K562 (cell line): ENCODE data around the gene RPS8. TPM values are rescaled to one million over a fixed set of nuclear protein-coding genes. Genes with fewer than 3 reads are reported as not detected.

Experiments
- ATAC-seq: fragments of 200-7000 bp; cut with Tn5 transposase; 3 replicates; pipeline ENCODE4 v1.9.1; 2020; ENCODE audit warnings: moderate library complexity
- BruUV-seq: library from RNA; stranded (reverse); fragments of 400-500 nt; replicated peaks from 2 replicates; lab custom pipeline; 2021; lab: Mats Ljungman, UMichigan
- CTCF ChIA-PET: fragments of 300-600 bp; formaldehyde crosslinking; extraction: SDS; loops from one replicate; lab custom pipeline; 2021; ENCODE audit warnings: low intra/inter-chr PET ratio; lab: Yijun Ruan, JAX
- POLR2A ChIA-PET: fragments of 300-600, 350-650 bp; sonication (Branson Sonifier 250); formaldehyde crosslinking; extraction: SDS; loops from one replicate; lab custom pipeline; 2021; ENCODE audit warnings: antibody characterized with exemption, inconsistent platforms; lab: Yijun Ruan, JAX
- DNase-seq, 4 experiments: peaks; one replicate each; pipeline versions ENCODE4 v3.0.0 to v3.0.0-alpha.2; 2011 to 2018; ENCODE audit warnings: low spot score in 3 of 4, mixed read lengths in 3 of 4; ENCODE audit errors: extremely low read depth in 1 of 4
- FAIRE-seq: peaks from 2 replicates; lab custom pipeline; 2011; peaks lifted over from hg19 to GRCh38; lab: Jason Lieb, UNC
- H2AFZ ChIP-seq: 2 replicates; pipeline ENCODE4 v1.6.0; 2011; ENCODE audit warnings: low read depth, low read length, control low read depth, inconsistent platforms
- H3K27ac ChIP-seq: fragments of 200-600 bp; 3 replicates; pipeline ENCODE4 v1.8.0; 2011; ENCODE audit warnings: low read depth, mild to moderate bottlenecking, control low read depth, inconsistent platforms, low read length, moderate library complexity, mixed read lengths; ENCODE audit errors: extremely low read depth
- H3K27me3 ChIP-seq, 2 experiments: fragments of 300-600 bp in 1 of 2; 2 replicates in 1 of 2; 3 replicates in 1 of 2; pipeline versions ENCODE4 v1.6.0 to v1.8.0; 2011; ENCODE audit warnings: inconsistent platforms in 2 of 2, low read length in 2 of 2, mild to moderate bottlenecking in 1 of 2, mixed read lengths in 1 of 2, moderate library complexity in 1 of 2; ENCODE audit not compliant: control insufficient read depth in 2 of 2, insufficient read depth in 2 of 2
- H3K36me3 ChIP-seq: fragments of 300-600 bp; 3 replicates; pipeline ENCODE4 v1.8.0; 2011; ENCODE audit warnings: mild to moderate bottlenecking, low read length, inconsistent platforms; ENCODE audit not compliant: control insufficient read depth, insufficient read depth
- H3K4me1 ChIP-seq, 2 experiments: fragments of 200-600 bp in 1 of 2; replicated peaks in 1 of 2; 2 replicates in 1 of 2; 3 replicates in 1 of 2; pipeline versions ENCODE4 v1.5.1 to v1.8.0; 2011; ENCODE audit warnings: inconsistent platforms in 2 of 2, low read length in 2 of 2, mild to moderate bottlenecking in 1 of 2, mixed read lengths in 1 of 2, moderate library complexity in 1 of 2; ENCODE audit not compliant: control insufficient read depth in 2 of 2, insufficient read depth in 2 of 2
- H3K4me2 ChIP-seq: 2 replicates; pipeline ENCODE4 v1.6.1; 2011; ENCODE audit warnings: low read length, control low read depth, inconsistent platforms, mixed read lengths; ENCODE audit not compliant: insufficient read depth
- H3K4me3 ChIP-seq: fragments of 200-600 bp; sonication (generic), shearing (Covaris generic); 2 replicates; pipeline ENCODE4 v1.5.1; 2016; ENCODE audit warnings: control low read depth, inconsistent platforms
- H3K79me2 ChIP-seq: fragments of 200-600 bp; 3 replicates; pipeline ENCODE4 v1.8.0; 2011; ENCODE audit warnings: low read length, inconsistent platforms; ENCODE audit not compliant: control insufficient read depth, insufficient read depth
- H3K9ac ChIP-seq, 2 experiments: 2 replicates each; pipeline versions ENCODE4 v1.6.0 to v1.6.1; 2011; ENCODE audit warnings: low read depth in 2 of 2, low read length in 2 of 2, control low read depth in 1 of 2, inconsistent platforms in 1 of 2, mild to moderate bottlenecking in 1 of 2, mixed read lengths in 1 of 2; ENCODE audit not compliant: insufficient read depth in 1 of 2
- H3K9me1 ChIP-seq: one replicate; pipeline ENCODE4 v1.6.0; 2011; ENCODE audit warnings: inconsistent platforms, mild to moderate bottlenecking, low read length, moderate library complexity; ENCODE audit not compliant: control insufficient read depth, insufficient read depth
- H3K9me3 ChIP-seq: replicated peaks from 2 replicates; pipeline ENCODE4 v1.5.1; 2011; ENCODE audit warnings: low read depth, low read length, inconsistent platforms; ENCODE audit not compliant: control insufficient read depth, insufficient read depth
- H4K20me1 ChIP-seq: replicated peaks from 2 replicates; pipeline ENCODE4 v1.6.1; 2011; ENCODE audit warnings: low read length, inconsistent platforms, mixed read lengths; ENCODE audit not compliant: control insufficient read depth, insufficient read depth
- CC2D1A ChIP-seq: fragments of 450-650 bp; IDR thresholded peaks from 2 replicates; pipeline ENCODE4 v1.6.1; 2017; ENCODE audit warnings: mild to moderate bottlenecking
- CHD1 ChIP-seq: fragments of 200-600 bp; sonication (generic); IDR thresholded peaks from one replicate; pipeline ENCODE4 v1.6.1; 2012; ENCODE audit warnings: mild to moderate bottlenecking, moderate library complexity, low read length, inconsistent platforms
- EHMT2 ChIP-seq: fragments of 450-650 bp; IDR thresholded peaks from 2 replicates; pipeline ENCODE4 v1.6.1; 2018; ENCODE audit warnings: antibody characterized with exemption
- HEY1 ChIP-seq: fragments of 250-450 bp; sonication (Bioruptor Pico); IDR thresholded peaks from 2 replicates; pipeline ENCODE4 v1.5.0; 2020; ENCODE audit warnings: mild to moderate bottlenecking, moderate library complexity, borderline replicate concordance
- KDM5B ChIP-seq: fragments of 200-600 bp; sonication (generic); IDR thresholded peaks from 2 replicates; pipeline ENCODE4 v1.6.1; 2012; ENCODE audit warnings: low read depth, mild to moderate bottlenecking, moderate library complexity, low read length, control low read depth, inconsistent platforms; ENCODE audit not compliant: insufficient replicate concordance
- MLLT1 ChIP-seq, 2 experiments: fragments of 450-650 bp; IDR thresholded peaks; 2 replicates each; pipeline ENCODE4 v1.6.1; 2016
- NBN ChIP-seq: fragments of 450-650 bp; IDR thresholded peaks from 2 replicates; pipeline ENCODE4 v1.6.1; 2016; ENCODE audit warnings: low read depth, mild to moderate bottlenecking
- NFIX ChIP-seq: fragments of 250-450 bp; sonication (Bioruptor Pico); IDR thresholded peaks from 2 replicates; pipeline ENCODE4 v1.4.0; 2020; ENCODE audit warnings: low read depth, mild to moderate bottlenecking, moderate library complexity
- POLR2G ChIP-seq: fragments of 200-400 bp; formaldehyde crosslinking; IDR thresholded peaks from 2 replicates; pipeline ENCODE4 v1.6.1; 2017; ENCODE audit warnings: low read depth, mild to moderate bottlenecking, antibody characterized with exemption, low read length, moderate library complexity
- SIN3B ChIP-seq: fragments of 450-650 bp; IDR thresholded peaks from 2 replicates; pipeline ENCODE4 v1.6.1; 2017; ENCODE audit warnings: low read depth, mild to moderate bottlenecking, moderate library complexity
- SUPT5H ChIP-seq: fragments of 450-650 bp; IDR thresholded peaks from 2 replicates; pipeline ENCODE4 v1.6.1; 2016
- ZBED1 ChIP-seq: IDR thresholded peaks from 2 replicates; pipeline ENCODE4 v1.6.1; 2014
- ZNF740 ChIP-seq, 3 experiments: fragments of 200-800 bp in 1 of 3; sonication (Bioruptor generic) in 1 of 3; sonication (generic) in 1 of 3; formaldehyde crosslinking in 1 of 3; IDR thresholded peaks; 2 replicates each; pipeline versions ENCODE4 v1.6.1 to v1.8.0; 2016 to 2022; ENCODE audit warnings: mild to moderate bottlenecking in 2 of 3, missing compliant biosample characterization in 2 of 3, missing genetic modification characterization in 2 of 3, missing genetic modification reagents in 1 of 3
- WGBS: fragments of 100-300 bp; shearing (Covaris generic); methylation state at CpG from one replicate; pipeline ENCODE4 v1.1.6; 2016; ENCODE audit warnings: low coverage, mixed read lengths; ENCODE audit not compliant: insufficient coverage; ENCODE audit errors: missing lambda C conversion rate; 5-methylcytosine and 5-hydroxymethylcytosine counted together
- in situ Hi-C: fragments of 300-500 bp; cut with MboI; formaldehyde crosslinking; loops from 4 replicates; pipeline ENCODE4 v1.15.0; 2018; ENCODE audit warnings: inconsistent platforms, mixed read lengths
- intact Hi-C: fragments of 100-400 bp; cut with micrococcal nuclease; formaldehyde crosslinking; loops from 2 replicates; pipeline ENCODE4 v1.14.2; 2022
- polyA plus RNA-seq, 8 experiments: library from polyadenylated mRNA; depleted of rRNA in 4 of 8; stranded (reverse) in 5 of 8; unstranded in 3 of 8; fragments of >200 nt; fragmentation: Nextera tagmentation in 2 of 8; fragmentation: Illumina TruSeq in 1 of 8; extraction: Ambion mirVana in 2 of 8; extraction: Trizol in 1 of 8; gene quantifications; 2 replicates each; pipeline versions ENCODE4 v1.2.1 to v1.2.3, GENCODE V29; 2011 to 2014; ENCODE audit warnings: inconsistent platforms in 1 of 8, missing spikeins in 1 of 8
- total RNA-seq, 7 experiments: library from RNA; depleted of rRNA in 6 of 7; stranded (reverse); fragments of >200 nt in 6 of 7; fragmentation: Illumina TruSeq in 2 of 7; extraction: Trizol in 2 of 7; gene quantifications; 2 replicates each; pipeline versions ENCODE4 v1.2.1 to v1.2.3, GENCODE V29; 2011 to 2021; ENCODE audit warnings: low replicate concordance in 1 of 7
- TF ChIP-seq, protein P1 (sequence below): sonication (generic); formaldehyde crosslinking; IDR thresholded peaks from 2 replicates; pipeline ENCODE4 v1.8.1; 2023; ENCODE audit warnings: mild to moderate bottlenecking, missing genetic modification reagents
- TF ChIP-seq, protein P2 (sequence below): fragments of 450-650 bp; IDR thresholded peaks from 2 replicates; pipeline ENCODE4 v1.6.1; 2014; ENCODE audit warnings: low read depth, mild to moderate bottlenecking, moderate library complexity, borderline replicate concordance

The RPS8 gene
- total and polyA plus RNA-seq, 9 of the 15 experiments (the other 6 are each of a cell fraction or from before 2014, with no cell fraction given): 2,431 to 4,168 (median 3,109) TPM

- TF ChIP-seq ZNF740 (CRISPR knock-in tag; IDR thresholded peaks at IDR 0.05) (no peak), ZNF740 (tag; IDR thresholded peaks at IDR 0.05) (0 out of 4 replicates have a peak, but pooled peaks of 1 of the 2 experiments have one; percentile 40)
- TF ChIP-seq, protein P1, sequence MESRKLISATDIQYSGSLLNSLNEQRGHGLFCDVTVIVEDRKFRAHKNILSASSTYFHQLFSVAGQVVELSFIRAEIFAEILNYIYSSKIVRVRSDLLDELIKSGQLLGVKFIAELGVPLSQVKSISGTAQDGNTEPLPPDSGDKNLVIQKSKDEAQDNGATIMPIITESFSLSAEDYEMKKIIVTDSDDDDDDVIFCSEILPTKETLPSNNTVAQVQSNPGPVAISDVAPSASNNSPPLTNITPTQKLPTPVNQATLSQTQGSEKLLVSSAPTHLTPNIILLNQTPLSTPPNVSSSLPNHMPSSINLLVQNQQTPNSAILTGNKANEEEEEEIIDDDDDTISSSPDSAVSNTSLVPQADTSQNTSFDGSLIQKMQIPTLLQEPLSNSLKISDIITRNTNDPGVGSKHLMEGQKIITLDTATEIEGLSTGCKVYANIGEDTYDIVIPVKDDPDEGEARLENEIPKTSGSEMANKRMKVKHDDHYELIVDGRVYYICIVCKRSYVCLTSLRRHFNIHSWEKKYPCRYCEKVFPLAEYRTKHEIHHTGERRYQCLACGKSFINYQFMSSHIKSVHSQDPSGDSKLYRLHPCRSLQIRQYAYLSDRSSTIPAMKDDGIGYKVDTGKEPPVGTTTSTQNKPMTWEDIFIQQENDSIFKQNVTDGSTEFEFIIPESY (CRISPR knock-in tag): 0 out of 2 replicates have a peak, but pooled peaks have one; percentile 8
- TF ChIP-seq, protein P2, sequence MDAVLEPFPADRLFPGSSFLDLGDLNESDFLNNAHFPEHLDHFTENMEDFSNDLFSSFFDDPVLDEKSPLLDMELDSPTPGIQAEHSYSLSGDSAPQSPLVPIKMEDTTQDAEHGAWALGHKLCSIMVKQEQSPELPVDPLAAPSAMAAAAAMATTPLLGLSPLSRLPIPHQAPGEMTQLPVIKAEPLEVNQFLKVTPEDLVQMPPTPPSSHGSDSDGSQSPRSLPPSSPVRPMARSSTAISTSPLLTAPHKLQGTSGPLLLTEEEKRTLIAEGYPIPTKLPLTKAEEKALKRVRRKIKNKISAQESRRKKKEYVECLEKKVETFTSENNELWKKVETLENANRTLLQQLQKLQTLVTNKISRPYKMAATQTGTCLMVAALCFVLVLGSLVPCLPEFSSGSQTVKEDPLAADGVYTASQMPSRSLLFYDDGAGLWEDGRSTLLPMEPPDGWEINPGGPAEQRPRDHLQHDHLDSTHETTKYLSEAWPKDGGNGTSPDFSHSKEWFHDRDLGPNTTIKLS: 0 out of 2 replicates have a peak, but pooled peaks have one; percentile 4
- TF ChIP-seq, all 486 proteins: peak for 15
These were observed 1.4 kb downstream of the RPS8 start (continued) for GRCh38 chr1:44776730-44777068.

DNA sequence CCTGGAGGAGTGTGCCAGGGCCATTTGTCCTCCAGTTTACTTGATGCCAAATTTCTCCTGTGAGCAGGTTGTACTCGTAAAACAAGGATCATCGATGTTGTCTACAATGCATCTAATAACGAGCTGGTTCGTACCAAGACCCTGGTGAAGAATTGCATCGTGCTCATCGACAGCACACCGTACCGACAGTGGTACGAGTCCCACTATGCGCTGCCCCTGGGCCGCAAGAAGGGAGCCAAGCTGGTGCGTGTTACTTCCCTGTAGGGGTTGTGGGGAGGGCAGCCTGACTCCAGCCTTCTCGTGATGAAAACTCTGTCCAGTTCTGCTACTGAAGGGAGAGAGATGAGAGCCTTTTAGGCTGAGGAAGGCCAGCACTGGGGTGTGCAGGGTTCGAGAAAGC, 2.2 kb downstream of the RPS8 start:
- ChIA-PET POLR2A (interaction anchor here (0.6 to 11.6 kb wide), 13 partner anchors 8 to 522 kb away, joined by 3 to 253 read pairs (median 4); partner anchors contain the start of genes BEST4, BTBD19, DYNLT4 and UROD), CTCF (no interaction called here)
- DNase-seq (no peak), ATAC-seq (no peak), FAIRE-seq (no peak)
- no peaks in the 10 kb centered on the region for H3K27me3 ChIP-seq
- H3K27ac ChIP-seq: peak overlapping the region; percentile 98
- peak overlapping the region; percentile 75 for H3K4me3 ChIP-seq
- H3K9me3 ChIP-seq: no peaks in the 10 kb centered on the region
- H3K9me1 ChIP-seq: peaks cover 10% of the 10 kb centered on the region
- intact Hi-C loops (loop anchor here (5.0 kb wide), 1 partner anchor 40 kb away; no protein-coding TSS in a partner anchor), in situ Hi-C loops (no loop called here)
- 41% methylated on average over 14 of the region's 14 CpGs for WGBS
- no peak overlapping the region for H2AFZ ChIP-seq
- H3K9ac ChIP-seq: peak overlapping the region; percentile 99
- peaks cover 54% of the 10 kb centered on the region for H3K79me2 ChIP-seq
- no TSS peak for BruUV-seq
- H3K4me2 ChIP-seq: peak overlapping the region; percentile 93
- H3K4me1 ChIP-seq: peaks cover 13 to 22% of the 10 kb centered on the region in 2 experiments
- peaks cover 31% of the 10 kb centered on the region for H4K20me1 ChIP-seq
- peaks cover 60% of the 10 kb centered on the region for H3K36me3 ChIP-seq
- TF ChIP-seq SUPT5H: peak; percentile 21; the same call in 1 of the 2 replicates
- no peak for TF ChIP-seq MLLT1 (IDR thresholded peaks at IDR 0.05)
- TF ChIP-seq NFIX (CRISPR knock-in tag): no peak
- TF ChIP-seq EHMT2: no peak
- no peak for TF ChIP-seq SIN3B
- TF ChIP-seq CC2D1A: no peak
- TF ChIP-seq HEY1 (CRISPR knock-in tag): no peak
- no peak for TF ChIP-seq CHD1
- no peak for TF ChIP-seq NBN
- peak; percentile 44; the same call in 1 of the 2 replicates for TF ChIP-seq ZBED1
- peak; percentile 29; the same call in 1 of the 2 replicates for TF ChIP-seq POLR2G
- TF ChIP-seq KDM5B: peak; percentile 44
